GM23338 (cell line): ENCODE measurements around the gene PSORS1C1. TPM values are rescaled to one million over a fixed set of nuclear protein-coding genes. Genes with fewer than 3 reads are reported as not detected.

ENCODE experiments used
- ATAC-seq: fragments of 200-7000 bp; cut with Tn5 transposase; 3 replicates; pipeline ENCODE4 v1.9.1; 2020
- DNase-seq: peaks from one replicate; pipeline ENCODE4 v3.0.0-alpha.2; 2015; ENCODE audit warnings: low spot score
- H2AFZ ChIP-seq: fragments of 200-600 bp; sonication (generic); 2 replicates; pipeline ENCODE4 v1.8.0; 2016; ENCODE audit warnings: antibody characterized with exemption, mild to moderate bottlenecking, moderate library complexity
- H3F3A ChIP-seq: fragments of 200-600 bp; sonication (generic); replicated peaks from 2 replicates; pipeline ENCODE4 v1.8.0; 2017; ENCODE audit warnings: antibody characterized with exemption, mixed run types, low read depth
- H3K27ac ChIP-seq: fragments of 200-600 bp; sonication (generic); 2 replicates; pipeline ENCODE4 v1.6.1; 2016; ENCODE audit warnings: low read depth
- H3K27me3 ChIP-seq: fragments of 200-600 bp; sonication (generic); 2 replicates; pipeline ENCODE4 v1.8.0; 2016; ENCODE audit warnings: mild to moderate bottlenecking, mixed run types, moderate library complexity; ENCODE audit not compliant: insufficient read depth
- H3K36me3 ChIP-seq: fragments of 200-600 bp; sonication (generic); 2 replicates; pipeline ENCODE4 v1.8.0; 2016; ENCODE audit warnings: mild to moderate bottlenecking; ENCODE audit not compliant: insufficient read depth
- H3K4me1 ChIP-seq: fragments of 200-600 bp; sonication (generic); 2 replicates; pipeline ENCODE4 v1.8.0; 2016; ENCODE audit warnings: mild to moderate bottlenecking, moderate library complexity; ENCODE audit not compliant: insufficient read depth
- H3K4me2 ChIP-seq: fragments of 200-600 bp; sonication (generic); 2 replicates; pipeline ENCODE4 v1.7.1; 2017; ENCODE audit warnings: mixed run types
- H3K4me3 ChIP-seq: fragments of 200-600 bp; sonication (generic); 2 replicates; pipeline ENCODE4 v1.6.1; 2016; ENCODE audit warnings: mixed run types
- H3K79me2 ChIP-seq: fragments of 200-600 bp; sonication (generic); replicated peaks from 2 replicates; pipeline ENCODE4 v1.8.0; 2017; ENCODE audit warnings: mild to moderate bottlenecking; ENCODE audit not compliant: insufficient read depth
- H3K9me2 ChIP-seq: fragments of 200-600 bp; sonication (generic); 2 replicates; pipeline ENCODE4 v1.8.0; 2017; ENCODE audit not compliant: insufficient read depth
- H4K20me1 ChIP-seq: fragments of 200-600 bp; sonication (generic); replicated peaks from 2 replicates; pipeline ENCODE4 v1.8.0; 2017; ENCODE audit warnings: mild to moderate bottlenecking; ENCODE audit not compliant: insufficient read depth
- H3K27ac Mint-ChIP-seq: 2 replicates; pipeline ENCODE4 v1.8.0; 2020; ENCODE audit warnings: inconsistent platforms, mild to moderate bottlenecking, moderate library complexity, mixed read lengths
- H3K27me3 Mint-ChIP-seq: 3 replicates; pipeline ENCODE4 v1.8.0; 2022; ENCODE audit warnings: low read depth, mild to moderate bottlenecking, moderate library complexity, mixed read lengths, inconsistent platforms; ENCODE audit not compliant: insufficient read depth, poor library complexity
- H3K36me3 Mint-ChIP-seq: 3 replicates; pipeline ENCODE4 v1.8.0; 2021; ENCODE audit warnings: low read depth, mild to moderate bottlenecking, inconsistent platforms, moderate library complexity, mixed read lengths
- H3K4me1 Mint-ChIP-seq: 3 replicates; pipeline ENCODE4 v1.8.0; 2020; ENCODE audit warnings: mild to moderate bottlenecking, inconsistent platforms, mixed read lengths
- H3K4me3 Mint-ChIP-seq: 3 replicates; pipeline ENCODE4 v1.8.0; 2021; ENCODE audit warnings: moderate library complexity, mild to moderate bottlenecking, inconsistent platforms, mixed read lengths
- H3K9me3 Mint-ChIP-seq: 3 replicates; pipeline ENCODE4 v1.8.0; 2020; ENCODE audit warnings: moderate library complexity, mild to moderate bottlenecking, inconsistent platforms, mixed read lengths
- CREB1 ChIP-seq: fragments of 250-450 bp; sonication (Bioruptor Pico); IDR thresholded peaks from 2 replicates; pipeline ENCODE4 v1.5.0; 2020; ENCODE audit warnings: low read depth, mild to moderate bottlenecking, moderate library complexity
- ETS1 ChIP-seq: IDR thresholded peaks from 2 replicates; pipeline ENCODE4 v1.6.1; 2016; ENCODE audit warnings: antibody characterized with exemption
- EZH2 ChIP-seq: fragments of 200-600 bp; sonication (generic); IDR thresholded peaks from one replicate; pipeline ENCODE4 v1.8.0; 2017; ENCODE audit warnings: antibody characterized with exemption, mild to moderate bottlenecking, low read depth; ENCODE audit not compliant: unreplicated experiment
- EZH2phosphoT487 ChIP-seq: fragments of 200-600 bp; sonication (generic); IDR thresholded peaks from one replicate; pipeline ENCODE4 v1.8.1; 2018; ENCODE audit warnings: antibody characterized with exemption; ENCODE audit not compliant: unreplicated experiment
- JUNB ChIP-seq: IDR thresholded peaks from one replicate; pipeline ENCODE4 v1.6.1; 2016; ENCODE audit warnings: antibody characterized with exemption; ENCODE audit not compliant: unreplicated experiment
- NANOG ChIP-seq: IDR thresholded peaks from 2 replicates; pipeline ENCODE4 v1.6.1; 2016; ENCODE audit warnings: antibody characterized with exemption, borderline replicate concordance
- STAT1 ChIP-seq: IDR thresholded peaks from one replicate; pipeline ENCODE4 v1.6.1; 2016; ENCODE audit warnings: antibody characterized with exemption; ENCODE audit not compliant: unreplicated experiment
- ZNF114 ChIP-seq: fragments of 250-450 bp; sonication (Bioruptor Pico); IDR thresholded peaks from 2 replicates; pipeline ENCODE4 v1.5.0; 2020; ENCODE audit warnings: mild to moderate bottlenecking, moderate library complexity
- polyA plus RNA-seq: library from polyadenylated mRNA; unstranded; fragments of >200 nt; fragmentation: Nextera tagmentation; extraction: Ambion mirVana; gene quantifications from 2 replicates; pipeline ENCODE4 v1.2.1, GENCODE V29; 2016
- total RNA-seq: library from RNA; depleted of rRNA; stranded (reverse); fragments of >200 nt; shearing (Covaris generic); gene quantifications from 2 replicates; pipeline ENCODE4 v1.2.3, GENCODE V29; 2014
- TF ChIP-seq, protein P1 (sequence below): IDR thresholded peaks from one replicate; pipeline ENCODE4 v1.6.1; 2018; ENCODE audit warnings: antibody characterized with exemption; ENCODE audit not compliant: unreplicated experiment
- TF ChIP-seq, protein P2 (sequence below), 2 experiments: fragments of 200-600 bp in 1 of 2; sonication (generic) in 1 of 2; conservative IDR thresholded peaks; 2 replicates each; pipeline versions ENCODE4 v1.5.1 to v1.6.1; 2016 to 2017; ENCODE audit warnings: antibody characterized with exemption in 2 of 2, low read depth in 2 of 2, mild to moderate bottlenecking in 2 of 2, moderate library complexity in 1 of 2

Gene PSORS1C1
- total and polyA plus RNA-seq, 2 experiments from 2014 or later: not detected

DNA sequence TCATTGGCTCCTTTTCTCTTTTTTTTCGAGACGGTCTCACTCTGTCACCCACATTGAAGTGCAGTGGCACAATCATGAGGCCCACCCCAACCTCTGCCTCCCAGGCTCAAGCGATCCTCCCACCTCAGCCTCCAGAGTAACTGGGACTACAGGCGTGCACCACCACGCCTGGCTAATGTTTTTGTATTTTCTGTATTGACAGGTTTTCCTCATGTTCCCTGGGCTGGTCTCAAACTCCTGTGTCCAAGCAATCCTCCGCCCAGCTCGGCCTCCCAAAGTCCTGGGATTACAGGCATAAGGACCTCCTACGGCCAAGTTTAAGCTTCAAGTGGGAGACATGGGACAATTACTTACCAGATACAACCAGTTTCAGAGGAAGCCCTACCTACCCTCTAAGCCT lies 65.3 kb downstream of the PSORS1C1 start:
- H3K27me3 Mint-ChIP-seq: peaks cover 7% of the 10 kb centered on the region
- Histone ChIP-seq H3K9me2 (no peaks in the 10 kb centered on the region), H3K4me3 (no peak overlapping the region), H3K27me3 (no peaks in the 10 kb centered on the region), H4K20me1 (no peaks in the 10 kb centered on the region), H3K36me3 (no peaks in the 10 kb centered on the region; the same call in 1 of the 2 replicates), H3F3A (no peaks in the 10 kb centered on the region), H2AFZ (no peak overlapping the region), H3K4me2 (no peak overlapping the region; the same call in 1 of the 2 replicates), H3K79me2 (peaks cover 3% of the 10 kb centered on the region), H3K27ac (no peak overlapping the region), H3K4me1 (peaks cover 33% of the 10 kb centered on the region)
- H3K27ac Mint-ChIP-seq: no peak overlapping the region
- peaks cover 13% of the 10 kb centered on the region for H3K36me3 Mint-ChIP-seq
- no peak for ATAC-seq
- TF ChIP-seq, protein P1, sequence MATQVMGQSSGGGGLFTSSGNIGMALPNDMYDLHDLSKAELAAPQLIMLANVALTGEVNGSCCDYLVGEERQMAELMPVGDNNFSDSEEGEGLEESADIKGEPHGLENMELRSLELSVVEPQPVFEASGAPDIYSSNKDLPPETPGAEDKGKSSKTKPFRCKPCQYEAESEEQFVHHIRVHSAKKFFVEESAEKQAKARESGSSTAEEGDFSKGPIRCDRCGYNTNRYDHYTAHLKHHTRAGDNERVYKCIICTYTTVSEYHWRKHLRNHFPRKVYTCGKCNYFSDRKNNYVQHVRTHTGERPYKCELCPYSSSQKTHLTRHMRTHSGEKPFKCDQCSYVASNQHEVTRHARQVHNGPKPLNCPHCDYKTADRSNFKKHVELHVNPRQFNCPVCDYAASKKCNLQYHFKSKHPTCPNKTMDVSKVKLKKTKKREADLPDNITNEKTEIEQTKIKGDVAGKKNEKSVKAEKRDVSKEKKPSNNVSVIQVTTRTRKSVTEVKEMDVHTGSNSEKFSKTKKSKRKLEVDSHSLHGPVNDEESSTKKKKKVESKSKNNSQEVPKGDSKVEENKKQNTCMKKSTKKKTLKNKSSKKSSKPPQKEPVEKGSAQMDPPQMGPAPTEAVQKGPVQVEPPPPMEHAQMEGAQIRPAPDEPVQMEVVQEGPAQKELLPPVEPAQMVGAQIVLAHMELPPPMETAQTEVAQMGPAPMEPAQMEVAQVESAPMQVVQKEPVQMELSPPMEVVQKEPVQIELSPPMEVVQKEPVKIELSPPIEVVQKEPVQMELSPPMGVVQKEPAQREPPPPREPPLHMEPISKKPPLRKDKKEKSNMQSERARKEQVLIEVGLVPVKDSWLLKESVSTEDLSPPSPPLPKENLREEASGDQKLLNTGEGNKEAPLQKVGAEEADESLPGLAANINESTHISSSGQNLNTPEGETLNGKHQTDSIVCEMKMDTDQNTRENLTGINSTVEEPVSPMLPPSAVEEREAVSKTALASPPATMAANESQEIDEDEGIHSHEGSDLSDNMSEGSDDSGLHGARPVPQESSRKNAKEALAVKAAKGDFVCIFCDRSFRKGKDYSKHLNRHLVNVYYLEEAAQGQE: no peak
- TF ChIP-seq ETS1 (no peak), ZNF114 (CRISPR knock-in tag) (no peak), NANOG (no peak), EZH2 (no peak), CREB1 (CRISPR knock-in tag) (no peak), STAT1 (no peak), JUNB (no peak), EZH2phosphoT487 (no peak)
- TF ChIP-seq, protein P2, sequence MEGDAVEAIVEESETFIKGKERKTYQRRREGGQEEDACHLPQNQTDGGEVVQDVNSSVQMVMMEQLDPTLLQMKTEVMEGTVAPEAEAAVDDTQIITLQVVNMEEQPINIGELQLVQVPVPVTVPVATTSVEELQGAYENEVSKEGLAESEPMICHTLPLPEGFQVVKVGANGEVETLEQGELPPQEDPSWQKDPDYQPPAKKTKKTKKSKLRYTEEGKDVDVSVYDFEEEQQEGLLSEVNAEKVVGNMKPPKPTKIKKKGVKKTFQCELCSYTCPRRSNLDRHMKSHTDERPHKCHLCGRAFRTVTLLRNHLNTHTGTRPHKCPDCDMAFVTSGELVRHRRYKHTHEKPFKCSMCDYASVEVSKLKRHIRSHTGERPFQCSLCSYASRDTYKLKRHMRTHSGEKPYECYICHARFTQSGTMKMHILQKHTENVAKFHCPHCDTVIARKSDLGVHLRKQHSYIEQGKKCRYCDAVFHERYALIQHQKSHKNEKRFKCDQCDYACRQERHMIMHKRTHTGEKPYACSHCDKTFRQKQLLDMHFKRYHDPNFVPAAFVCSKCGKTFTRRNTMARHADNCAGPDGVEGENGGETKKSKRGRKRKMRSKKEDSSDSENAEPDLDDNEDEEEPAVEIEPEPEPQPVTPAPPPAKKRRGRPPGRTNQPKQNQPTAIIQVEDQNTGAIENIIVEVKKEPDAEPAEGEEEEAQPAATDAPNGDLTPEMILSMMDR (conservative IDR thresholded peaks at IDR 0.05; ENCODE audit: low read depth in 2 of 2): no peak
- DNase-seq: no peak
- H3K9me3 Mint-ChIP-seq: no peaks in the 10 kb centered on the region
- no peak overlapping the region for H3K4me3 Mint-ChIP-seq
- H3K4me1 Mint-ChIP-seq: peaks cover 39% of the 10 kb centered on the region
